ENCODE results near the gene NEUROD2. TPM values are rescaled to one million over a fixed set of nuclear protein-coding genes. Genes with fewer than 3 reads are reported as not detected.
A peak's percentile ranks its signal among the peaks of the same experiment; 100 is the strongest.

The NEUROD2 gene
- polyA plus RNA-seq, 4 donors: 0.03 to 0.27 (median 0.04) TPM; not detected in 1

GRCh38 chr17:39639043-39639442 is 31.3 kb upstream of the NEUROD2 start:
- DNase-seq (no peak), FAIRE-seq (no peak)
- 73 to 78% (median 75%) methylated on average over 2 of the region's 2 CpGs for WGBS, 3 donors
- Histone ChIP-seq H3K36me3 (ENCODE audit: control insufficient read depth in 3 of 3, insufficient read depth in 2 of 3, low read depth in 1 of 3, low read length in 3 of 3) (peaks cover 0 to 58% (median 0%) of the 10 kb centered on the region in 3 donors), H3K9me3 (ENCODE audit: control insufficient read depth in 2 of 2, insufficient read depth in 1 of 2, low read depth in 1 of 2, low read length in 1 of 2) (no peaks in the 10 kb centered on the region), H3K4me1 (ENCODE audit: control insufficient read depth in 3 of 3, insufficient read depth in 2 of 3, low read depth in 1 of 3, low read length in 2 of 3) (peaks cover 7 to 54% (median 14%) of the 10 kb centered on the region in 3 donors), H3K4me3 (ENCODE audit: low read depth in 1 of 3, low read length in 3 of 3) (no peak overlapping the region), H3K27ac (ENCODE audit: low read depth in 1 of 3, low read length in 2 of 3) (no peak overlapping the region), H3K27me3 (ENCODE audit: control insufficient read depth in 3 of 3, insufficient read depth in 3 of 3, low read length in 3 of 3) (no peaks in the 10 kb centered on the region)

- Histone ChIP-seq H3K4me1 (ENCODE audit: control insufficient read depth in 3 of 3, insufficient read depth in 2 of 3, low read depth in 1 of 3, low read length in 2 of 3) (peaks cover 7 to 61% (median 14%) of the 10 kb centered on the region in 3 donors), H3K9me3 (ENCODE audit: control insufficient read depth in 2 of 2, insufficient read depth in 1 of 2, low read depth in 1 of 2, low read length in 1 of 2) (no peaks in the 10 kb centered on the region), H3K27ac (ENCODE audit: low read depth in 1 of 3, low read length in 2 of 3) (no peak overlapping the region), H3K4me3 (ENCODE audit: low read depth in 1 of 3, low read length in 3 of 3) (peak overlapping the region in 1 of 3 donors; percentile 81), H3K36me3 (ENCODE audit: control insufficient read depth in 3 of 3, insufficient read depth in 2 of 3, low read depth in 1 of 3, low read length in 3 of 3) (peaks cover 0 to 56% (median 0%) of the 10 kb centered on the region in 3 donors), H3K27me3 (ENCODE audit: control insufficient read depth in 3 of 3, insufficient read depth in 3 of 3, low read length in 3 of 3) (no peaks in the 10 kb centered on the region)
- DNase-seq: no peak
- no peak for FAIRE-seq
- WGBS, 3 donors: 87 to 91% (median 90%) methylated on average over 7 of the region's 7 CpGs
Observed at GRCh38 chr17:39638317-39638716, 30.6 kb upstream of the NEUROD2 start.

- peak within 1 kb of the TSS; percentile 81 to 95 (median 88) for H3K4me3 ChIP-seq (ENCODE audit: low read depth in 1 of 3, low read length in 3 of 3)
- peaks cover 0 to 47% (median 0%) of the 10 kb centered on the region in 3 donors for H3K36me3 ChIP-seq (ENCODE audit: control insufficient read depth in 3 of 3, insufficient read depth in 2 of 3, low read depth in 1 of 3, low read length in 3 of 3)
- peak within 1 kb of the TSS; percentile 77 to 86 (median 80) for H3K27ac ChIP-seq (ENCODE audit: low read depth in 1 of 3, low read length in 2 of 3)
- no peaks in the 10 kb centered on the region for H3K9me3 ChIP-seq (ENCODE audit: control insufficient read depth in 2 of 2, insufficient read depth in 1 of 2, low read depth in 1 of 2, low read length in 1 of 2)
- 0 to 1% (median 1%) methylated on average over 64 to 68 of the region's 69 CpGs for WGBS, 3 donors
- H3K4me1 ChIP-seq (ENCODE audit: control insufficient read depth in 3 of 3, insufficient read depth in 2 of 3, low read depth in 1 of 3, low read length in 2 of 3): peaks cover 7 to 69% (median 12%) of the 10 kb centered on the region in 3 donors
- DNase-seq (peak; percentile 92 to 97), FAIRE-seq (no peak)
- H3K27me3 ChIP-seq (ENCODE audit: control insufficient read depth in 3 of 3, insufficient read depth in 3 of 3, low read length in 3 of 3): no peaks in the 10 kb centered on the region
Observed at GRCh38 chr17:39636927-39637736, 29.4 kb upstream of the NEUROD2 start, which contains the start of gene STARD3. STARD3 (plus strand) TSS chr17:39637144; CDS start chr17:39653532, 16,388 bp downstream.

GRCh38 chr17:39636587-39636926 is 28.8 kb upstream of the NEUROD2 start:
- Histone ChIP-seq H3K4me3 (ENCODE audit: low read depth in 1 of 3, low read length in 3 of 3) (peak overlapping the region in 2 of 3 donors; percentile 81 to 95), H3K27me3 (ENCODE audit: control insufficient read depth in 3 of 3, insufficient read depth in 3 of 3, low read length in 3 of 3) (no peaks in the 10 kb centered on the region), H3K4me1 (ENCODE audit: control insufficient read depth in 3 of 3, insufficient read depth in 2 of 3, low read depth in 1 of 3, low read length in 2 of 3) (peaks cover 7 to 73% (median 12%) of the 10 kb centered on the region in 3 donors), H3K9me3 (ENCODE audit: control insufficient read depth in 2 of 2, insufficient read depth in 1 of 2, low read depth in 1 of 2, low read length in 1 of 2) (no peaks in the 10 kb centered on the region), H3K36me3 (ENCODE audit: control insufficient read depth in 3 of 3, insufficient read depth in 2 of 3, low read depth in 1 of 3, low read length in 3 of 3) (peaks cover 0 to 41% (median 0%) of the 10 kb centered on the region in 3 donors), H3K27ac (ENCODE audit: low read depth in 1 of 3, low read length in 2 of 3) (peak overlapping the region; percentile 77 to 86 (median 80))
- DNase-seq (no peak), FAIRE-seq (no peak)
- 14 to 23% (median 16%) methylated on average over 6 of the region's 6 CpGs for WGBS, 3 donors

- Histone ChIP-seq H3K4me1 (ENCODE audit: control insufficient read depth in 3 of 3, insufficient read depth in 2 of 3, low read depth in 1 of 3, low read length in 2 of 3) (peaks cover 5 to 71% (median 12%) of the 10 kb centered on the region in 3 donors), H3K27ac (ENCODE audit: low read depth in 1 of 3, low read length in 2 of 3) (peak overlapping the region in 1 of 3 donors; percentile 86), H3K27me3 (ENCODE audit: control insufficient read depth in 3 of 3, insufficient read depth in 3 of 3, low read length in 3 of 3) (no peaks in the 10 kb centered on the region), H3K36me3 (ENCODE audit: control insufficient read depth in 3 of 3, insufficient read depth in 2 of 3, low read depth in 1 of 3, low read length in 3 of 3) (peaks cover 0 to 35% (median 0%) of the 10 kb centered on the region in 3 donors), H3K4me3 (ENCODE audit: low read depth in 1 of 3, low read length in 3 of 3) (no peak overlapping the region), H3K9me3 (ENCODE audit: control insufficient read depth in 2 of 2, insufficient read depth in 1 of 2, low read depth in 1 of 2, low read length in 1 of 2) (no peaks in the 10 kb centered on the region)
- FAIRE-seq: no peak
- WGBS, 3 donors: 81 to 89% (median 86%) methylated on average over 8 of the region's 8 CpGs
- no peak for DNase-seq
Observed at GRCh38 chr17:39635614-39636176, 28.0 kb upstream of the NEUROD2 start.

- WGBS, 3 donors: 34 to 45% (median 39%) methylated on average over 2 of the region's 2 CpGs
- H3K27me3 ChIP-seq (ENCODE audit: control insufficient read depth in 3 of 3, insufficient read depth in 3 of 3, low read length in 3 of 3): no peaks in the 10 kb centered on the region
- H3K9me3 ChIP-seq (ENCODE audit: control insufficient read depth in 2 of 2, insufficient read depth in 1 of 2, low read depth in 1 of 2, low read length in 1 of 2): no peaks in the 10 kb centered on the region
- no peak overlapping the region for H3K4me3 ChIP-seq (ENCODE audit: low read depth in 1 of 3, low read length in 3 of 3)
- H3K27ac ChIP-seq (ENCODE audit: low read depth in 1 of 3, low read length in 2 of 3): peak overlapping the region in 1 of 3 donors; percentile 91
- H3K4me1 ChIP-seq (ENCODE audit: control insufficient read depth in 3 of 3, insufficient read depth in 2 of 3, low read depth in 1 of 3, low read length in 2 of 3): peaks cover 5 to 59% (median 10%) of the 10 kb centered on the region in 3 donors
- DNase-seq: peak; percentile 60 to 63
- peaks cover 0 to 31% (median 0%) of the 10 kb centered on the region in 3 donors for H3K36me3 ChIP-seq (ENCODE audit: control insufficient read depth in 3 of 3, insufficient read depth in 2 of 3, low read depth in 1 of 3, low read length in 3 of 3)
- FAIRE-seq: no peak
Observed at GRCh38 chr17:39634384-39634871, 26.7 kb upstream of the NEUROD2 start.

GRCh38 chr17:39633570-39634183 is 26.0 kb upstream of the NEUROD2 start:
- FAIRE-seq: no peak

More at GRCh38 chr17:39633570-39634183, 26.0 kb upstream of the NEUROD2 start:
- H3K9me3 ChIP-seq (ENCODE audit: control insufficient read depth in 2 of 2, insufficient read depth in 1 of 2, low read depth in 1 of 2, low read length in 1 of 2): no peaks in the 10 kb centered on the region
- peaks cover 5 to 62% (median 8%) of the 10 kb centered on the region in 3 donors for H3K4me1 ChIP-seq (ENCODE audit: control insufficient read depth in 3 of 3, insufficient read depth in 2 of 3, low read depth in 1 of 3, low read length in 2 of 3)
- H3K4me3 ChIP-seq (ENCODE audit: low read depth in 1 of 3, low read length in 3 of 3): no peak overlapping the region
- peaks cover 0 to 29% (median 0%) of the 10 kb centered on the region in 3 donors for H3K36me3 ChIP-seq (ENCODE audit: control insufficient read depth in 3 of 3, insufficient read depth in 2 of 3, low read depth in 1 of 3, low read length in 3 of 3)
- no peak for DNase-seq
- WGBS, 3 donors: 47 to 61% (median 53%) methylated on average over 8 of the region's 8 CpGs
- no peaks in the 10 kb centered on the region for H3K27me3 ChIP-seq (ENCODE audit: control insufficient read depth in 3 of 3, insufficient read depth in 3 of 3, low read length in 3 of 3)
- peak overlapping the region; percentile 49 to 91 (median 90) for H3K27ac ChIP-seq (ENCODE audit: low read depth in 1 of 3, low read length in 2 of 3)
